SK-N-MC (cell line): ENCODE results near the gene IQUB.

Source experiments
- EZH2 ChIP-seq: fragments of 200-600 bp; sonication (generic); IDR thresholded peaks from one replicate; pipeline ENCODE4 v1.6.1; 2017; ENCODE audit warnings: antibody characterized with exemption
- POLR2AphosphoS5 ChIP-seq: IDR thresholded peaks from 2 replicates; pipeline ENCODE4 v1.6.1; 2012; ENCODE audit warnings: mild to moderate bottlenecking, low read depth, low read length, borderline replicate concordance

DNA sequence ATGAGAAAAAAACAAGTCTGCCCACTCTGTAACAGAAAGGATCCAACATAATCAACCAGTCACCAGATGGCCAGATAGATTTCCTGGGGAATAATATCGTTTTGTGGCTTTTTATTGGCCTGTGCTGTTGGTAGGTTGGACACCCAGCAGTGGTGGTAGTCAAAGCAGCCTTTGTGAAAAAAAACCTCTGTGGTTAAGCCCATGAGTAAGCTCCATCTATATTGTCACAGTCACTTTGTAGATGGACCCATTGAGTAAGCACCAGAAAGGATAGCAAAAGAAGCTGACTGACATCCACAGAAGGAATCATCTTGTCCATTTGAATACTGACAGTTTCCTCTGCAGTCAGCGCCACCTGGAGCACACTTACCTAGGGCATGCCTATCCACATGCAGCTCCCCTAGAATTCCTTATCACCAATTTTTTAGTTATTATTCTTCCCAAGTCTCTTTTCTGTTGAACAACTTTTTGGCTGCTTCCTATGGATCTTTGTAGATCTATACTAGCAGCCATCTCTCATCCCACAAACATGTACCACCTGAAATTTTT, 96.9 kb downstream of the IQUB start:
- TF ChIP-seq EZH2 (no peak), POLR2AphosphoS5 (no peak)
